ENCODE results near the gene EIF4G3. TPM values are rescaled to one million over a fixed set of nuclear protein-coding genes. Genes with fewer than 3 reads are reported as not detected.
A peak's percentile ranks its signal among the peaks of the same experiment; 100 is the strongest.
"Not testable (repeated sequence)": the region's sequence is repeated elsewhere in the genome, so short reads cannot be mapped to it uniquely, and the experiment has no call there.

EIF4G3 gene
- total and polyA plus RNA-seq, 5 experiments from 2014 or later = 4.0 to 16.5 (median 7.9) TPM

GRCh38 chr1:20867062-20867461, 309.6 kb downstream of the EIF4G3 start:
- ATAC-seq = no peak
- peaks cover 0 to 20% (median 8%) of the 10 kb centered on the region in 3 donors for H3K36me3 Mint-ChIP-seq
- peaks cover 0 to 3% (median 0%) of the 10 kb centered on the region in 4 donors for H3K4me1 Mint-ChIP-seq
- no peaks in the 10 kb centered on the region for H3K27me3 Mint-ChIP-seq
- H3K9me3 Mint-ChIP-seq = no peaks in the 10 kb centered on the region
- no peak overlapping the region for H3K4me3 Mint-ChIP-seq
- no peak for DNase-seq
- H3K27ac Mint-ChIP-seq = no peak overlapping the region
- POLR2A ChIA-PET = no interaction called here

DNA sequence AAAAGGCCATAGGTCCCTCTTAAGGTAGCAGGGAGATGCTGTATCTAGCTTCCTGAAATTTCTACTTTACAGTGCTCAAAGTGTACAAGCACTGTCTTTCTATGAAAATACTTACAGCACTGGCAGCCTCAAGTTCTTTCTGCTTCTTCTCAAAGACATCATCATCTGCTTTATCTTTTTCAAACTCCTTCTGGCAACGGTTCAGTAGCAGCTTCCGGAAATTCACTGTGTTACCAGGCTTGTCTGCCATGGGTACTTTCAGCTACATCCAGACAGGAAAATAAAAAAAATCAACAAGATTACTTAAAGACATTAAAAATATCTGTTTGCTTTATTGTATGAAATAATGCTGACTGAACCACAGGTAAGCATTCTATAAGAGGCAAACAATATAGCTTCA, 311.7 kb downstream of the EIF4G3 start:
- POLR2A ChIA-PET = no interaction called here
- Mint-ChIP-seq H3K4me3 (no peak overlapping the region), H3K27ac (peak overlapping the region in 1 of 10 donors; percentile 4)

GRCh38 chr1:20854529-20854928, 322.2 kb downstream of the EIF4G3 start:
- DNase-seq (no peak), ATAC-seq (no peak)
- H3K27me3 Mint-ChIP-seq = no peaks in the 10 kb centered on the region
- POLR2A ChIA-PET = interaction anchor here (0.8 kb wide), 1 partner anchor 68 kb away, joined by 3 read pairs; the partner anchor contains the start of gene HP1BP3
- no peak overlapping the region for H3K4me3 Mint-ChIP-seq
- peaks cover 0 to 68% (median 34%) of the 10 kb centered on the region in 3 donors for H3K36me3 Mint-ChIP-seq
- H3K27ac Mint-ChIP-seq = no peak overlapping the region
- H3K9me3 Mint-ChIP-seq = no peaks in the 10 kb centered on the region
- H3K4me1 Mint-ChIP-seq = no peaks in the 10 kb centered on the region

More for the DNA sequence above, 311.7 kb downstream of the EIF4G3 start:
- H3K36me3 Mint-ChIP-seq = peaks cover 5 to 32% (median 19%) of the 10 kb centered on the region in 3 donors
- ATAC-seq = no peak
- no peak for DNase-seq
- no peaks in the 10 kb centered on the region for H3K27me3 Mint-ChIP-seq
- H3K4me1 Mint-ChIP-seq = peaks cover 0 to 2% (median 0%) of the 10 kb centered on the region in 4 donors
- no peaks in the 10 kb centered on the region for H3K9me3 Mint-ChIP-seq

DNA sequence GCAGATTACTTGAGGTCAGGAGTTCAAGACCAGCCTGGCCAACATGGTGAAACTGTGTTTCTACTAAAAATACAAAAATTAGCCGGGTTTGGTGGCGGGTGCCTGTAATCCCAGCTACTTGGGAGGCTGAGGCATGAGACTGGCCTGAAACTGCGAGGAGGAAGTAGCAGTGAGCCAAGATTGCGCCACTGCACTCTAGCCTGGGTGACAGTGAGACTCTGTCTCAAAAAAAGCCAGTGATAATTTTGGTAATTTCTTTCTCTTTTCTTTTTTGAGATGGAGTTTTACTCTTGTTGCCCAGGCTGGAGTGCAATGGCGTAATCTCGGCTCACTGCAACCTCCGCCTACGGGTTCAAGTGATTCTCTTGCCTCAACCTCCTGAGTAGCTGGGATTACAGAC, 324.9 kb downstream of the EIF4G3 start:
- H3K4me1 Mint-ChIP-seq, H3K9me3 Mint-ChIP-seq, ATAC-seq, H3K4me3 Mint-ChIP-seq, H3K27me3 Mint-ChIP-seq, DNase-seq, H3K27ac Mint-ChIP-seq: not testable (repeated sequence)
- H3K36me3 Mint-ChIP-seq = peaks cover 0 to 69% (median 36%) of the 10 kb centered on the region in 3 donors
- POLR2A ChIA-PET = interaction anchor here (1.6 kb wide), 1 partner anchor 65 kb away, joined by 3 read pairs; the partner anchor contains the start of gene HP1BP3

GRCh38 chr1:20850021-20850420, 326.7 kb downstream of the EIF4G3 start:
- Mint-ChIP-seq H3K27ac (no peak overlapping the region), H3K36me3 (peaks cover 0 to 72% (median 34%) of the 10 kb centered on the region in 3 donors), H3K27me3 (no peaks in the 10 kb centered on the region), H3K9me3 (no peaks in the 10 kb centered on the region), H3K4me1 (no peaks in the 10 kb centered on the region), H3K4me3 (no peak overlapping the region)
- POLR2A ChIA-PET = no interaction called here
- no peak for ATAC-seq
- DNase-seq = no peak

DNA sequence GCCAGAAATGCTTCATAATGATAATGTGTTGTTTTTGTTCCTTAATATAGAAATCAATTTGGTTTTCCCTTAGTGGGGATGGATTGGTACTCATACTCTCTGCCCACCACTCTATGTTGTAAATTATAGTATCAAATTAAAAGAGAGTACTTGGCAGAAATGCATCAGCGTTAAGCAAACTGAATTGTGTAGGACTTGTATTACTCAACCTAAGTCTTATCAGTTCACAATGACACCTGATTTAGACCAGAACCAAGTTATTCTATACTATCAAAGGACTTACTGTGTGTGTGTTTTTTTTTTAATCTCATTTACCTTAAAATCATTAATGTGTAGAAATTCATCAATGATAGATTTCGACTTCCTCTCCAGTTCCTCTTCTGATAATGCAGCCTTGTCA, 327.6 kb downstream of the EIF4G3 start:
- H3K27me3 Mint-ChIP-seq = no peaks in the 10 kb centered on the region
- H3K9me3 Mint-ChIP-seq = no peaks in the 10 kb centered on the region
- no peak overlapping the region for H3K27ac Mint-ChIP-seq
- no peak for ATAC-seq
- peaks cover 0 to 71% (median 40%) of the 10 kb centered on the region in 3 donors for H3K36me3 Mint-ChIP-seq
- H3K4me3 Mint-ChIP-seq = no peak overlapping the region
- DNase-seq = no peak
- POLR2A ChIA-PET = no interaction called here
- H3K4me1 Mint-ChIP-seq = no peaks in the 10 kb centered on the region

- Mint-ChIP-seq H3K4me1 (no peaks in the 10 kb centered on the region), H3K27ac (no peak overlapping the region), H3K4me3 (no peak overlapping the region), H3K36me3 (peaks cover 0 to 63% (median 35%) of the 10 kb centered on the region in 3 donors), H3K9me3 (no peaks in the 10 kb centered on the region), H3K27me3 (no peaks in the 10 kb centered on the region)
- ATAC-seq (no peak), DNase-seq (no peak)
- POLR2A ChIA-PET = no interaction called here
Measured at GRCh38 chr1:20848162-20848561, 328.5 kb downstream of the EIF4G3 start.

DNA sequence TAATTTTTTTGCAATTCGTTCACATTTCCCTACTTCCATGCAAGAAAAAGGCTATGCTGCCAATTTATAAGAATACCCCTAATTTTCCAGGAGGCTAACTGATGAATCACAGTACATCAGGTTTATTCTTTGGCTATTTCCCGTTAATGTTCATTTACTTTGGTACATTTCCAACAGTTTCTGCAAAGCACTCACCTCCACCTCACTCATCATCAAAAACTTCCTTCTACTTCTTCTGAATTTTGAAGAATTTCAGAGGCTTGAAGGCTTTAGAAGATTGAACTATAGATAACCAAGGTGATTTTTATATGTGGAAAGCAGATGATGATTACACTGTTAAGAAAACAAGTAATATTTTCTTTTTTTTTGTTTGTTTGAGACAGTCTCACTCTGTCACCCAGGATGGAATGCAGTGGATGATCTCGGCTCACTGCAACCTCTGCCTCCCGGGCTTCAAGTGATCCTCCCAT, 329.1 kb downstream of the EIF4G3 start:
- POLR2A ChIA-PET = no interaction called here
- peaks cover 0 to 59% (median 35%) of the 10 kb centered on the region in 3 donors for H3K36me3 Mint-ChIP-seq
- no peak for ATAC-seq

GRCh38 chr1:20846461-20847374, 330.0 kb downstream of the EIF4G3 start:
- ATAC-seq = no peak
- POLR2A ChIA-PET = interaction anchor here (0.5 kb wide), 1 partner anchor 23 kb away, joined by 4 read pairs; no protein-coding TSS in a partner anchor

More for the DNA sequence above, 329.1 kb downstream of the EIF4G3 start:
- DNase-seq = no peak
- Mint-ChIP-seq H3K9me3 (no peaks in the 10 kb centered on the region), H3K4me3 (no peak overlapping the region), H3K27me3 (no peaks in the 10 kb centered on the region), H3K27ac (no peak overlapping the region), H3K4me1 (no peaks in the 10 kb centered on the region)

DNA sequence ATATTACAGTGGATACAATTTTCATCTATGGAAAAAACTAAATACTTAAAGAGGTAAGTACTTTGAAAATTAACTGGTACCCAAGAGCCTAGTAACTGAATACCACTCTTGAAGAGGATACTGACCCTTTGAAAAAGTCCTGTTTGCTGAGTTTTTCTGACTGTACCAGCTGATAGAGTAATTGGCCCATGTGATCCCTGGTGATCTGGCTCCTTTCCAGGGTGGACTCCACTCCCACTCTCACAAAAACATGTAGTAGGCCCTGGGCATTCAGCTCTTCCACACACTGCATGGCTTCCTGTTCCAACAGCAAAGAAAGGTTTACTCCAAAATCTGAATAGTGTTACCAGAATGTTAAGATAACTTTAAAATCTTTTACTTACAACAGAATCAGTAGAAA, 336.0 kb downstream of the EIF4G3 start:
- POLR2A ChIA-PET = no interaction called here
- no peak overlapping the region for H3K27ac Mint-ChIP-seq
- ATAC-seq (no peak), DNase-seq (no peak)
- H3K4me1 Mint-ChIP-seq = no peaks in the 10 kb centered on the region
- peaks cover 0 to 24% (median 21%) of the 10 kb centered on the region in 3 donors for H3K36me3 Mint-ChIP-seq
- no peak overlapping the region for H3K4me3 Mint-ChIP-seq
- H3K27me3 Mint-ChIP-seq = no peaks in the 10 kb centered on the region
- H3K9me3 Mint-ChIP-seq = no peaks in the 10 kb centered on the region

More at GRCh38 chr1:20846461-20847374, 330.0 kb downstream of the EIF4G3 start:
- Mint-ChIP-seq H3K27me3 (no peaks in the 10 kb centered on the region), H3K9me3 (no peaks in the 10 kb centered on the region), H3K4me1 (no peaks in the 10 kb centered on the region), H3K27ac (no peak overlapping the region), H3K4me3 (no peak overlapping the region), H3K36me3 (peaks cover 0 to 56% (median 35%) of the 10 kb centered on the region in 3 donors)
- DNase-seq = no peak

- POLR2A ChIA-PET = no interaction called here
- Mint-ChIP-seq H3K4me3 (no peak overlapping the region), H3K36me3 (peaks cover 4 to 36% (median 31%) of the 10 kb centered on the region in 3 donors), H3K4me1 (no peaks in the 10 kb centered on the region), H3K27me3 (no peaks in the 10 kb centered on the region), H3K27ac (no peak overlapping the region), H3K9me3 (no peaks in the 10 kb centered on the region)
- ATAC-seq = no peak
- no peak for DNase-seq
Measured at GRCh38 chr1:20837554-20838192, 339.0 kb downstream of the EIF4G3 start.

DNA sequence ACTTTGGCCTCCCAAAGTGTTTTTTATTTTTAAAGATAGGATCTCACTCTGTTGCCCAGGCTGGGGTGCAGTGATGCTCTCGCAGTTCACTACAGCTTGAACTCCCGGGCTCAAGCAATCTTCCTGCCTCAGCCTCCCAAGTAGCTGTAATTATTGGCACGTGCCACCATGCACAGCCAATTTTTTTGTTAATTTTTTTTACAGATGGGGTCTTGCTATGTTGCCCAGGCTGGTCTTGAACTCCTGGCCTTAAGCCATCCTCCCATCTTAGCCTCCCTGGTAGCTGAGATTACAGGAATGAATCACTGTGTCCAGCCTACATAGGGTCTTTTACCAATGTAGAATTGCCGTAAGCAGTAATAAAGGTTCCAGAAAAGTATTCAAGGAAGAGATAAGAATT, 340.5 kb downstream of the EIF4G3 start:
- peaks cover 4 to 36% (median 26%) of the 10 kb centered on the region in 3 donors for H3K36me3 Mint-ChIP-seq
- POLR2A ChIA-PET = no interaction called here
- DNase-seq (no peak), ATAC-seq (no peak)
- no peaks in the 10 kb centered on the region for H3K4me1 Mint-ChIP-seq
- no peak overlapping the region for H3K27ac Mint-ChIP-seq
- no peak overlapping the region for H3K4me3 Mint-ChIP-seq
- no peaks in the 10 kb centered on the region for H3K27me3 Mint-ChIP-seq
- no peaks in the 10 kb centered on the region for H3K9me3 Mint-ChIP-seq

GRCh38 chr1:20834780-20835179, 341.9 kb downstream of the EIF4G3 start:
- Mint-ChIP-seq H3K9me3 (no peaks in the 10 kb centered on the region), H3K4me1 (no peaks in the 10 kb centered on the region), H3K27ac (no peak overlapping the region), H3K27me3 (no peaks in the 10 kb centered on the region), H3K36me3 (peaks cover 4 to 30% (median 19%) of the 10 kb centered on the region in 3 donors), H3K4me3 (no peak overlapping the region)
- POLR2A ChIA-PET = no interaction called here
- ATAC-seq (no peak), DNase-seq (no peak)
